SK-N-SH (cell line): ENCODE results near the gene ACOT7. TPM values are rescaled to one million over a fixed set of nuclear protein-coding genes. Genes with fewer than 3 reads are reported as not detected.
"Not testable (repeated sequence)": the region's sequence is repeated elsewhere in the genome, so short reads cannot be mapped to it uniquely, and the experiment has no call there.

ENCODE experiments used
- CTCF ChIA-PET: fragments of 300-600, 350-600 bp; formaldehyde crosslinking; extraction: SDS; loops from one replicate; lab custom pipeline; 2021; lab: Yijun Ruan, JAX
- POLR2A ChIA-PET: fragments of 350-600 bp; sonication (Branson Sonifier 250); formaldehyde crosslinking; extraction: SDS; loops from one replicate; lab custom pipeline; 2020; ENCODE audit warnings: antibody characterized with exemption, inconsistent platforms; lab: Yijun Ruan, JAX
- DNase-seq: peaks from one replicate; pipeline ENCODE4 v3.0.0; 2012
- H2AFZ ChIP-seq: fragments of 200-600 bp; sonication (generic); 2 replicates; pipeline ENCODE4 v1.8.1; 2016; ENCODE audit warnings: antibody characterized with exemption, mild to moderate bottlenecking, low read depth
- H3F3A ChIP-seq: fragments of 200-600 bp; sonication (generic); replicated peaks from 2 replicates; pipeline ENCODE3; 2016; ENCODE audit warnings: antibody characterized with exemption, mild to moderate bottlenecking; ENCODE audit not compliant: insufficient read depth
- H3K27ac ChIP-seq, 2 experiments: fragments of 200-500 bp in 1 of 2; fragments of 200-600 bp in 1 of 2; sonication (Bioruptor generic) in 1 of 2; sonication (generic), shearing (Covaris generic) in 1 of 2; 2 replicates each; pipeline versions ENCODE4 v1.5.1 to v1.6.1; 2014 to 2016; ENCODE audit warnings: low read depth in 2 of 2, inconsistent platforms in 1 of 2, low read length in 1 of 2, mild to moderate bottlenecking in 1 of 2, mixed read lengths in 1 of 2
- H3K27me3 ChIP-seq: fragments of 200-600 bp; sonication (generic), shearing (Covaris generic); 2 replicates; pipeline ENCODE4 v1.6.1; 2016; ENCODE audit warnings: mixed run types; ENCODE audit not compliant: insufficient read depth
- H3K36me3 ChIP-seq, 2 experiments: fragments of 200-500 bp in 1 of 2; fragments of 200-600 bp in 1 of 2; sonication (Bioruptor generic) in 1 of 2; sonication (generic) in 1 of 2; replicated peaks in 1 of 2; 2 replicates each; pipeline versions ENCODE3 to v1.5.1; 2014 to 2016; ENCODE audit warnings: low read length in 1 of 2, mild to moderate bottlenecking in 1 of 2; ENCODE audit not compliant: insufficient read depth in 2 of 2, control insufficient read depth in 1 of 2
- H3K4me1 ChIP-seq, 2 experiments: fragments of 200-500 bp in 1 of 2; fragments of 200-600 bp in 1 of 2; sonication (Bioruptor generic) in 1 of 2; sonication (generic), shearing (Covaris generic) in 1 of 2; 2 replicates each; pipeline versions ENCODE4 v1.5.1 to v1.6.1; 2014 to 2016; ENCODE audit warnings: low read depth in 1 of 2, low read length in 1 of 2, mixed run types in 1 of 2; ENCODE audit not compliant: insufficient read depth in 2 of 2, control insufficient read depth in 1 of 2
- H3K4me2 ChIP-seq: fragments of 200-600 bp; sonication (generic), shearing (Covaris generic); 2 replicates; pipeline ENCODE4 v1.6.1; 2017; ENCODE audit warnings: mixed run types
- H3K4me3 ChIP-seq, 2 experiments: fragments of 200-500 bp in 1 of 2; fragments of 200-600 bp in 1 of 2; sonication (Bioruptor generic) in 1 of 2; sonication (generic), shearing (Covaris generic) in 1 of 2; 2 replicates each; pipeline versions ENCODE4 v1.5.1 to v1.8.1; 2014 to 2016; ENCODE audit warnings: low read depth in 2 of 2, inconsistent platforms in 1 of 2, low read length in 1 of 2, mild to moderate bottlenecking in 1 of 2, mixed read lengths in 1 of 2, moderate library complexity in 1 of 2
- H3K79me2 ChIP-seq: fragments of 200-600 bp; sonication (generic); 2 replicates; pipeline ENCODE4 v1.8.1; 2017; ENCODE audit warnings: mild to moderate bottlenecking; ENCODE audit not compliant: insufficient read depth
- H3K9ac ChIP-seq: fragments of 200-600 bp; sonication (generic); 2 replicates; pipeline ENCODE4 v1.6.1; 2017; ENCODE audit warnings: mixed run types
- H3K9me2 ChIP-seq: fragments of 200-600 bp; sonication (generic); 2 replicates; pipeline ENCODE4 v1.6.1; 2017; ENCODE audit warnings: mixed run types
- H3K9me3 ChIP-seq: fragments of 200-600 bp; sonication (generic); 2 replicates; pipeline ENCODE4 v1.6.1; 2017; ENCODE audit warnings: mixed run types, mild to moderate bottlenecking, moderate library complexity
- H4K20me1 ChIP-seq: fragments of 200-600 bp; sonication (generic); 2 replicates; pipeline ENCODE4 v1.6.1; 2017; ENCODE audit warnings: mild to moderate bottlenecking, mixed run types; ENCODE audit not compliant: insufficient read depth
- CTCF ChIP-seq: fragments of 200-600 bp; sonication (generic); IDR thresholded peaks from 2 replicates; pipeline ENCODE4 v1.6.1; 2017; ENCODE audit warnings: antibody characterized with exemption, mild to moderate bottlenecking, moderate library complexity
- GABPA ChIP-seq: IDR thresholded peaks from 2 replicates; pipeline ENCODE4 v1.4.0; 2012; ENCODE audit warnings: low read depth, mild to moderate bottlenecking
- MEF2A ChIP-seq: IDR thresholded peaks from 2 replicates; pipeline ENCODE4 v1.4.0; 2012; ENCODE audit warnings: low read depth, borderline replicate concordance
- SMC3 ChIP-seq: IDR thresholded peaks from 2 replicates; pipeline ENCODE4 v1.6.1; 2012; ENCODE audit warnings: low read depth, low read length, improper control_type of control experiment
- TCF12 ChIP-seq: IDR thresholded peaks from 2 replicates; pipeline ENCODE4 v1.4.0; 2012
- ZBTB33 ChIP-seq: IDR thresholded peaks from 2 replicates; pipeline ENCODE4 v1.4.0; 2012; ENCODE audit warnings: low read depth, borderline replicate concordance
- WGBS: methylation state at CpG from one replicate; pipeline ENCODE4 v1.1.6; 2017; ENCODE audit warnings: low lambda C conversion rate; 5-methylcytosine and 5-hydroxymethylcytosine counted together
- polyA plus RNA-seq, 3 experiments: library from polyadenylated mRNA; depleted of rRNA; stranded (reverse); fragments of >200 nt; gene quantifications; 2 replicates each; pipeline ENCODE4 v1.2.3, GENCODE V29; 2012
- TF ChIP-seq, protein P1 (sequence below): fragments of 150-350 bp; IDR thresholded peaks from 2 replicates; pipeline ENCODE4 v1.6.1; 2016; ENCODE audit warnings: mild to moderate bottlenecking, low read depth, low read length
- TF ChIP-seq, protein P2 (sequence below): IDR thresholded peaks from 2 replicates; pipeline ENCODE4; 2012

ACOT7 gene
- polyA plus RNA-seq, 1 of the 3 experiments (the other 2 are of a cell fraction): 289 TPM

DNA sequence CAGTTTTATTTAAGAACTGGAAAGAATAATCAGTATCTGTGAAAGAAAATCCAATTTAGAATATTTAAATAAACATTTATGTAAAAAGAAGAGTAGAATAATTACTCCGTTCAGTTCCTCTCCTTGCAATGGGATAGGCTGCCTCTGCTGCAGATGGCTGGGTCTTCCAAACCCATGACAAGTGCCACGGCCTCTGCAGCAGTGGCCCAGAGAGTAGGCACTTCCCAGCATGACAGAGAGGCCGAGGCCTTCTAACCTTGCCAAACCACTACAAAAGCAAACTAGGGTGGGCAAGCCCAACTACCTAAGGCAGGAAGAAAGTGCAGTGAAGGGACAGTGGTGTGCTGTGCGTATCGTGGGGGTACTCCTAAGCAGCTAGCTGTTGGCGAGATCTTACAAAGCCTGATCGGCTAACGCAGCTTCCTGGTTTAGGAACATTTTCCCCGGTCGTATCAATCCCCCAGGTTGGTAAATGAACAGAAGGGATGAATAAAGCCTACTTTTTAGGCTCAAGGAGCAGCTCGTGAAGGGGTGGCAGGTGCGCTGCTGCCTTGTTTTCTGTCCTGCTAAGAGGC is 172.3 kb downstream of the ACOT7 start:
- POLR2A ChIA-PET: no interaction called here
- no peaks in the 10 kb centered on the region for H3K4me1 ChIP-seq
- H2AFZ ChIP-seq: no peak overlapping the region
- H3K27ac ChIP-seq: no peak overlapping the region
- peaks cover 6 to 31% of the 10 kb centered on the region in 2 experiments for H3K36me3 ChIP-seq
- H3F3A ChIP-seq: no peaks in the 10 kb centered on the region
- H3K4me3 ChIP-seq: no peak overlapping the region
- no peaks in the 10 kb centered on the region for H3K9me2 ChIP-seq
- no peaks in the 10 kb centered on the region for H3K9me3 ChIP-seq
- no peak for DNase-seq
- H3K4me2 ChIP-seq: no peak overlapping the region
- no peak overlapping the region for H3K9ac ChIP-seq
- peaks cover 3% of the 10 kb centered on the region; the same call in 1 of the 2 replicates for H3K79me2 ChIP-seq
- H4K20me1 ChIP-seq: no peaks in the 10 kb centered on the region
- WGBS: 93% methylated on average over 11 of the region's 12 CpGs
- CTCF ChIA-PET: interaction anchor here (0.8 to 2.5 kb wide), 10 partner anchors 10 to 36 kb away, joined by 3 to 10 read pairs (median 3); no protein-coding TSS in a partner anchor
- no peak for TF ChIP-seq TCF12
- TF ChIP-seq, protein P1, sequence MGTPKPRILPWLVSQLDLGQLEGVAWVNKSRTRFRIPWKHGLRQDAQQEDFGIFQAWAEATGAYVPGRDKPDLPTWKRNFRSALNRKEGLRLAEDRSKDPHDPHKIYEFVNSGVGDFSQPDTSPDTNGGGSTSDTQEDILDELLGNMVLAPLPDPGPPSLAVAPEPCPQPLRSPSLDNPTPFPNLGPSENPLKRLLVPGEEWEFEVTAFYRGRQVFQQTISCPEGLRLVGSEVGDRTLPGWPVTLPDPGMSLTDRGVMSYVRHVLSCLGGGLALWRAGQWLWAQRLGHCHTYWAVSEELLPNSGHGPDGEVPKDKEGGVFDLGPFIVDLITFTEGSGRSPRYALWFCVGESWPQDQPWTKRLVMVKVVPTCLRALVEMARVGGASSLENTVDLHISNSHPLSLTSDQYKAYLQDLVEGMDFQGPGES: no peak
- TF ChIP-seq, all 33 proteins: peak for 0
- H3K27me3 ChIP-seq: no peaks in the 10 kb centered on the region

DNA sequence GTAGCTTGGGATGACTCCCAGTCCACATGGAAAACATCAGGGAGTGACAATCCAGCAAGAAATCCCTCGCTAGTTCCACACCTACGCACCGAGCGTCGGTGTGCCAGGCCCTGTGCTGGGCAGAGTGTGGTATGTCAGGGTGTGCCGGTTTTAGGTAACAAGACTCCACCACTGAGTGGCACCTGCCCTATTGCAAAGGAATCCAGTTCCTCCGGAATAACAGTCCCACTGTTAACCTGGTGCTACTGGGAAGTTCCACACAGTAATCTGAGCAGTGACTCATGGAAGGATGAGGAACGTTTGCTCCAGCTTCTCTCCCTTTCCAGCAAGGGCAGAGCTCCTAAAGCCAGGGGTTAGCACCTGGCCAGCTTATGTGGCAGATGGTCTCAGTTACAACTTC is 173.3 kb downstream of the ACOT7 start:
- Histone ChIP-seq H3K27ac (no peak overlapping the region), H3K9ac (no peak overlapping the region), H3K4me1 (no peaks in the 10 kb centered on the region), H3K4me3 (no peak overlapping the region), H3K9me2 (no peaks in the 10 kb centered on the region), H3K27me3 (no peaks in the 10 kb centered on the region), H3K36me3 (peaks cover 6 to 31% of the 10 kb centered on the region in 2 experiments), H3K4me2 (no peak overlapping the region), H2AFZ (no peak overlapping the region), H3K79me2 (peaks cover 3% of the 10 kb centered on the region; the same call in 1 of the 2 replicates), H3K9me3 (no peaks in the 10 kb centered on the region), H3F3A (no peaks in the 10 kb centered on the region), H4K20me1 (no peaks in the 10 kb centered on the region)
- POLR2A ChIA-PET: interaction anchor here (1.4 kb wide), 1 partner anchor 10 kb away, joined by 4 read pairs; no protein-coding TSS in a partner anchor
- WGBS: 73% methylated on average over 5 of the region's 8 CpGs
- DNase-seq: no peak
- TF ChIP-seq, protein P2, sequence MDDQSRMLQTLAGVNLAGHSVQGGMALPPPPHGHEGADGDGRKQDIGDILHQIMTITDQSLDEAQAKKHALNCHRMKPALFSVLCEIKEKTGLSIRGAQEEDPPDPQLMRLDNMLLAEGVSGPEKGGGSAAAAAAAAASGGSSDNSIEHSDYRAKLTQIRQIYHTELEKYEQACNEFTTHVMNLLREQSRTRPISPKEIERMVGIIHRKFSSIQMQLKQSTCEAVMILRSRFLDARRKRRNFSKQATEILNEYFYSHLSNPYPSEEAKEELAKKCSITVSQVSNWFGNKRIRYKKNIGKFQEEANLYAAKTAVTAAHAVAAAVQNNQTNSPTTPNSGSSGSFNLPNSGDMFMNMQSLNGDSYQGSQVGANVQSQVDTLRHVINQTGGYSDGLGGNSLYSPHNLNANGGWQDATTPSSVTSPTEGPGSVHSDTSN: no peak
- TF ChIP-seq MEF2A (no peak), CTCF (no peak), GABPA (no peak), ZBTB33 (no peak), SMC3 (no peak)
- CTCF ChIA-PET: interaction anchor here (1.2 to 2.5 kb wide), 4 partner anchors 9 to 26 kb away, joined by 3 to 10 read pairs (median 6); no protein-coding TSS in a partner anchor

- 96% methylated on average over 11 of the region's 11 CpGs for WGBS
- not testable (repeated sequence) for H3K4me2 ChIP-seq, H3K4me3 ChIP-seq, DNase-seq, H3K27me3 ChIP-seq, H3K9me2 ChIP-seq, H3K4me1 ChIP-seq, H2AFZ ChIP-seq, H4K20me1 ChIP-seq, H3K9me3 ChIP-seq, H3K79me2 ChIP-seq, H3K9ac ChIP-seq, H3F3A ChIP-seq, H3K27ac ChIP-seq
- H3K36me3 ChIP-seq: peaks cover 6 to 26% of the 10 kb centered on the region in 2 experiments
- POLR2A ChIA-PET: interaction anchor here (0.6 to 1.4 kb wide), 2 partner anchors 10 to 153 kb away, joined by 3 to 4 read pairs; no protein-coding TSS in a partner anchor
- CTCF ChIA-PET: interaction anchor here (1.2 to 2.5 kb wide), 3 partner anchors 9 to 26 kb away, joined by 6 to 10 read pairs (median 6); no protein-coding TSS in a partner anchor
Observed at GRCh38 chr1:6219641-6220040, 173.9 kb downstream of the ACOT7 start.
